Measurements from ENCODE around the gene STXBP4.

The STXBP4 gene

GRCh38 chr17:54972406-54973138 lies 4.0 kb downstream of the STXBP4 start:
- no peak for DNase-seq

GRCh38 chr17:54974759-54975158 lies 6.2 kb downstream of the STXBP4 start:
- DNase-seq, result no peak

- DNase-seq, result no peak
These were observed 7.8 kb downstream of the STXBP4 start for GRCh38 chr17:54976316-54976715.

- DNase-seq, result no peak
These were observed 9.2 kb downstream of the STXBP4 start for GRCh38 chr17:54977744-54978143.

- DNase-seq, result no peak
These were observed 11.1 kb downstream of the STXBP4 start for GRCh38 chr17:54979657-54980056.

GRCh38 chr17:54980375-54980774 lies 11.8 kb downstream of the STXBP4 start:
- DNase-seq, result no peak

GRCh38 chr17:54982399-54982798 lies 13.8 kb downstream of the STXBP4 start:
- DNase-seq, result no peak

- no peak for DNase-seq
These were observed 14.7 kb downstream of the STXBP4 start for GRCh38 chr17:54983260-54983659.

GRCh38 chr17:54985476-54985875 lies 16.9 kb downstream of the STXBP4 start:
- DNase-seq, result no peak

- DNase-seq, result no peak
These were observed 21.6 kb downstream of the STXBP4 start for GRCh38 chr17:54990118-54990517.

- no peak for DNase-seq
These were observed 23.0 kb downstream of the STXBP4 start for GRCh38 chr17:54991567-54991966.

- peak; percentile 6 to 8 for DNase-seq
These were observed 24.5 kb downstream of the STXBP4 start for GRCh38 chr17:54992797-54993639.

- DNase-seq, result no peak
These were observed 27.9 kb downstream of the STXBP4 start for GRCh38 chr17:54996441-54996840.

GRCh38 chr17:55002458-55002857 lies 33.9 kb downstream of the STXBP4 start:
- DNase-seq, result no peak

GRCh38 chr17:55004484-55004883 lies 35.9 kb downstream of the STXBP4 start:
- DNase-seq, result no peak

- DNase-seq, result no peak
These were observed 37.0 kb downstream of the STXBP4 start for GRCh38 chr17:55005520-55005919.

- no peak for DNase-seq
These were observed 55.1 kb downstream of the STXBP4 start for GRCh38 chr17:55023626-55024025.

GRCh38 chr17:55037828-55038227 lies 69.3 kb downstream of the STXBP4 start:
- DNase-seq, result no peak

- no peak for DNase-seq
These were observed 69.7 kb downstream of the STXBP4 start for GRCh38 chr17:55038291-55038690.

- no peak for DNase-seq
These were observed 72.0 kb downstream of the STXBP4 start for GRCh38 chr17:55040611-55041010.

- no peak for DNase-seq
These were observed 85.3 kb downstream of the STXBP4 start for GRCh38 chr17:55053855-55054254.

- DNase-seq, result no peak
These were observed 85.9 kb downstream of the STXBP4 start for GRCh38 chr17:55054429-55054828.

- DNase-seq, result no peak
These were observed 88.0 kb downstream of the STXBP4 start for GRCh38 chr17:55056526-55056925.

- no peak for DNase-seq
These were observed 88.6 kb downstream of the STXBP4 start for GRCh38 chr17:55057184-55057583.
